Endodermal cell (in vitro differentiated cells): ENCODE data around the gene TCEAL5. TPM values are rescaled to one million over a fixed set of nuclear protein-coding genes. Genes with fewer than 3 reads are reported as not detected.
"Not testable (repeated sequence)": the region's sequence is repeated elsewhere in the genome, so short reads cannot be mapped to it uniquely, and the experiment has no call there.

Experiments used
- DNase-seq: peaks from one replicate; pipeline ENCODE4 v3.0.0-alpha.2; 2017
- H3K27ac ChIP-seq: 2 replicates; pipeline ENCODE4 v1.5.1; 2013; ENCODE audit warnings: mild to moderate bottlenecking, low read depth, low read length, moderate library complexity
- H3K27me3 ChIP-seq: 2 replicates; pipeline ENCODE4 v1.6.1; 2013; ENCODE audit warnings: mild to moderate bottlenecking, low read length, moderate library complexity; ENCODE audit not compliant: insufficient read depth, control insufficient read depth, poor library complexity, severe bottlenecking
- H3K36me3 ChIP-seq: 2 replicates; pipeline ENCODE4 v1.7.0; 2013; ENCODE audit warnings: mild to moderate bottlenecking, low read length, moderate library complexity; ENCODE audit not compliant: control insufficient read depth, insufficient read depth
- H3K4me1 ChIP-seq: one replicate; pipeline ENCODE4 v1.7.0; 2013; ENCODE audit warnings: low read length; ENCODE audit not compliant: control insufficient read depth, insufficient read depth
- H3K4me3 ChIP-seq: 2 replicates; pipeline ENCODE4 v1.5.1; 2013; ENCODE audit warnings: mild to moderate bottlenecking, low read length, moderate library complexity
- H3K9ac ChIP-seq: 2 replicates; pipeline ENCODE4 v1.6.1; 2013; ENCODE audit warnings: mild to moderate bottlenecking, low read length, moderate library complexity; ENCODE audit not compliant: poor library complexity, severe bottlenecking; ENCODE audit errors: extremely low read depth
- H3K9me3 ChIP-seq: 2 replicates; pipeline ENCODE4 v1.6.1; 2013; ENCODE audit warnings: mild to moderate bottlenecking, low read length, moderate library complexity; ENCODE audit not compliant: control insufficient read depth
- H3K27ac Mint-ChIP-seq: 2 replicates; pipeline ENCODE4 v1.8.0; 2020; ENCODE audit warnings: mixed read lengths
- H3K27me3 Mint-ChIP-seq: 2 replicates; pipeline ENCODE4 v1.8.0; 2021; ENCODE audit warnings: mild to moderate bottlenecking, mixed read lengths; ENCODE audit not compliant: insufficient read depth
- H3K36me3 Mint-ChIP-seq: 2 replicates; pipeline ENCODE4 v1.8.0; 2020; ENCODE audit warnings: low read depth, mixed read lengths
- H3K4me1 Mint-ChIP-seq: 2 replicates; pipeline ENCODE4 v1.8.0; 2020; ENCODE audit warnings: mixed read lengths
- H3K4me3 Mint-ChIP-seq: 2 replicates; pipeline ENCODE4 v1.8.0; 2020; ENCODE audit warnings: mild to moderate bottlenecking, moderate library complexity, mixed read lengths
- H3K9me3 Mint-ChIP-seq: 2 replicates; pipeline ENCODE4 v1.8.0; 2020; ENCODE audit warnings: mild to moderate bottlenecking, mixed read lengths
- CTCF ChIP-seq: fragments of 200-600 bp; sonication (generic); conservative IDR thresholded peaks from 2 replicates; pipeline ENCODE4 v1.5.0; 2021; ENCODE audit warnings: antibody characterized with exemption, mild to moderate bottlenecking
- WGBS, 2 experiments: methylation state at CpG; one replicate each; pipeline versions ENCODE4 v1.1.5 to v1.1.7; 2013; ENCODE audit warnings: missing lambda C conversion rate in 2 of 2, mixed read lengths in 1 of 2; ENCODE audit not compliant: insufficient coverage in 1 of 2, insufficient read length in 1 of 2; 5-methylcytosine and 5-hydroxymethylcytosine counted together
- total RNA-seq, 2 donors: library from RNA; stranded (reverse); fragmentation: NEBNext Ultra II Directional in 1 of 2; extraction: Animal tissue kit (Norgen Biotek cat#: 25700) in 1 of 2; gene quantifications; 2 replicates in 1 of 2; 3 replicates in 1 of 2; pipeline ENCODE4 v1.2.1, GENCODE V29; 2021

TCEAL5 gene
- total RNA-seq, 2 donors from 2014 or later: 0.22 to 4.4 TPM

GRCh38 chrX:103309860-103310554 is 33.5 kb upstream of the TCEAL5 start:
- peak; percentile 67 for DNase-seq

GRCh38 chrX:103305666-103306065 is 29.1 kb upstream of the TCEAL5 start:
- WGBS, 2 experiments: 97% methylated on average over 4 of the region's 4 CpGs; no CpG with 5 or more reads in 1 of the 2 experiments

More at GRCh38 chrX:103309860-103310554, 33.5 kb upstream of the TCEAL5 start:
- H3K36me3 Mint-ChIP-seq: no peaks in the 10 kb centered on the region
- Histone ChIP-seq H3K4me1 (no peaks in the 10 kb centered on the region), H3K27ac (no peak overlapping the region), H3K36me3 (no peaks in the 10 kb centered on the region), H3K9ac (peak overlapping the region; percentile 57), H3K9me3 (no peaks in the 10 kb centered on the region), H3K27me3 (no peaks in the 10 kb centered on the region), H3K4me3 (peak overlapping the region; percentile 75)
- H3K4me1 Mint-ChIP-seq: peaks cover 3% of the 10 kb centered on the region
- H3K9me3 Mint-ChIP-seq: peaks cover 7% of the 10 kb centered on the region
- no peak for TF ChIP-seq CTCF
- peaks cover 7% of the 10 kb centered on the region for H3K27me3 Mint-ChIP-seq
- H3K4me3 Mint-ChIP-seq: peak overlapping the region; percentile 63
- H3K27ac Mint-ChIP-seq: no peak overlapping the region
- WGBS, 2 experiments: 19 to 90% methylated on average over 2 to 27 of the region's 32 CpGs

GRCh38 chrX:103304705-103305104 is 28.2 kb upstream of the TCEAL5 start:
- Histone ChIP-seq H3K9me3 (no peaks in the 10 kb centered on the region), H3K27ac (no peak overlapping the region), H3K4me3 (no peak overlapping the region), H3K27me3 (no peaks in the 10 kb centered on the region), H3K36me3 (no peaks in the 10 kb centered on the region), H3K4me1 (no peaks in the 10 kb centered on the region), H3K9ac (no peak overlapping the region)
- H3K4me3 Mint-ChIP-seq: no peak overlapping the region
- H3K27me3 Mint-ChIP-seq: peaks cover 10% of the 10 kb centered on the region
- H3K27ac Mint-ChIP-seq: no peak overlapping the region
- no peak for DNase-seq
- no peaks in the 10 kb centered on the region for H3K9me3 Mint-ChIP-seq
- H3K36me3 Mint-ChIP-seq: no peaks in the 10 kb centered on the region
- no peaks in the 10 kb centered on the region for H3K4me1 Mint-ChIP-seq
- no peak for TF ChIP-seq CTCF

More at GRCh38 chrX:103305666-103306065, 29.1 kb upstream of the TCEAL5 start:
- not testable (repeated sequence) for H3K4me3 Mint-ChIP-seq, H3K4me3 ChIP-seq, H3K9me3 ChIP-seq, H3K27me3 ChIP-seq, H3K27me3 Mint-ChIP-seq, DNase-seq, H3K36me3 Mint-ChIP-seq, H3K9me3 Mint-ChIP-seq, H3K27ac Mint-ChIP-seq, H3K36me3 ChIP-seq, H3K9ac ChIP-seq, H3K4me1 ChIP-seq, H3K4me1 Mint-ChIP-seq, H3K27ac ChIP-seq

GRCh38 chrX:103293118-103293517 is 16.6 kb upstream of the TCEAL5 start:
- Histone ChIP-seq H3K4me1 (no peaks in the 10 kb centered on the region), H3K27ac (no peak overlapping the region), H3K9ac (no peak overlapping the region), H3K27me3 (no peaks in the 10 kb centered on the region), H3K36me3 (no peaks in the 10 kb centered on the region), H3K4me3 (no peak overlapping the region), H3K9me3 (no peaks in the 10 kb centered on the region)
- Mint-ChIP-seq H3K27me3 (peaks cover 3% of the 10 kb centered on the region), H3K36me3 (no peaks in the 10 kb centered on the region), H3K4me1 (no peaks in the 10 kb centered on the region), H3K27ac (no peak overlapping the region), H3K4me3 (no peak overlapping the region), H3K9me3 (peaks cover 20% of the 10 kb centered on the region)
- no peak for TF ChIP-seq CTCF
- WGBS, 2 experiments: 98% methylated on average over 2 of the region's 2 CpGs; no CpG with 5 or more reads in 1 of the 2 experiments
- no peak for DNase-seq
